ENCODE data around the gene TEAD3.

The TEAD3 gene

GRCh38 chr6:35448191-35448590 is 48.7 kb downstream of the TEAD3 start:
- peaks cover 8% of the 10 kb centered on the region for H3K27me3 Mint-ChIP-seq (ENCODE audit: low read depth)
- TF ChIP-seq CTCF (IDR thresholded peaks at IDR 0.05; ENCODE audit: unreplicated experiment in 3 of 3) = no peak
- H3K4me1 Mint-ChIP-seq = peaks cover 18% of the 10 kb centered on the region
- no peaks in the 10 kb centered on the region for H3K36me3 Mint-ChIP-seq (ENCODE audit: low read depth)
- no peak overlapping the region for H3K4me3 Mint-ChIP-seq
- no peaks in the 10 kb centered on the region for H3K9me3 Mint-ChIP-seq
- no peak overlapping the region for H3K27ac Mint-ChIP-seq

GRCh38 chr6:35445691-35446090 is 51.2 kb downstream of the TEAD3 start:
- Mint-ChIP-seq H3K27ac (no peak overlapping the region), H3K27me3 (ENCODE audit: low read depth) (peaks cover 10% of the 10 kb centered on the region), H3K4me1 (peaks cover 4% of the 10 kb centered on the region), H3K4me3 (no peak overlapping the region), H3K9me3 (no peaks in the 10 kb centered on the region), H3K36me3 (ENCODE audit: low read depth) (no peaks in the 10 kb centered on the region)
- no peak for TF ChIP-seq CTCF (IDR thresholded peaks at IDR 0.05; ENCODE audit: unreplicated experiment in 3 of 3)

GRCh38 chr6:35443341-35444030 is 53.4 kb downstream of the TEAD3 start:
- TF ChIP-seq CTCF (IDR thresholded peaks at IDR 0.05; ENCODE audit: unreplicated experiment in 3 of 3) = no peak
- H3K27me3 Mint-ChIP-seq (ENCODE audit: low read depth) = peaks cover 10% of the 10 kb centered on the region
- no peak overlapping the region for H3K4me3 Mint-ChIP-seq
- peaks cover 4% of the 10 kb centered on the region for H3K4me1 Mint-ChIP-seq
- no peak overlapping the region for H3K27ac Mint-ChIP-seq
- H3K9me3 Mint-ChIP-seq = no peaks in the 10 kb centered on the region
- H3K36me3 Mint-ChIP-seq (ENCODE audit: low read depth) = no peaks in the 10 kb centered on the region

GRCh38 chr6:35442693-35443092 is 54.2 kb downstream of the TEAD3 start:
- Mint-ChIP-seq H3K27ac (no peak overlapping the region), H3K4me3 (no peak overlapping the region)
- no peak for TF ChIP-seq CTCF (IDR thresholded peaks at IDR 0.05; ENCODE audit: unreplicated experiment in 3 of 3)

GRCh38 chr6:35441642-35442041 is 55.2 kb downstream of the TEAD3 start:
- no peak overlapping the region for H3K4me3 Mint-ChIP-seq
- TF ChIP-seq CTCF (IDR thresholded peaks at IDR 0.05; ENCODE audit: unreplicated experiment in 3 of 3) = no peak
- H3K27ac Mint-ChIP-seq = no peak overlapping the region
- no peaks in the 10 kb centered on the region for H3K9me3 Mint-ChIP-seq
- H3K36me3 Mint-ChIP-seq (ENCODE audit: low read depth) = no peaks in the 10 kb centered on the region
- H3K4me1 Mint-ChIP-seq = no peaks in the 10 kb centered on the region
- peaks cover 7% of the 10 kb centered on the region for H3K27me3 Mint-ChIP-seq (ENCODE audit: low read depth)

More at GRCh38 chr6:35442693-35443092, 54.2 kb downstream of the TEAD3 start:
- Mint-ChIP-seq H3K27me3 (ENCODE audit: low read depth) (peaks cover 10% of the 10 kb centered on the region), H3K36me3 (ENCODE audit: low read depth) (no peaks in the 10 kb centered on the region), H3K9me3 (no peaks in the 10 kb centered on the region), H3K4me1 (no peaks in the 10 kb centered on the region)

- Mint-ChIP-seq H3K27me3 (ENCODE audit: low read depth) (peaks cover 7% of the 10 kb centered on the region), H3K4me1 (no peaks in the 10 kb centered on the region), H3K9me3 (no peaks in the 10 kb centered on the region), H3K27ac (no peak overlapping the region), H3K36me3 (ENCODE audit: low read depth) (no peaks in the 10 kb centered on the region), H3K4me3 (no peak overlapping the region)
- no peak for TF ChIP-seq CTCF (IDR thresholded peaks at IDR 0.05; ENCODE audit: unreplicated experiment in 3 of 3)
These were observed 55.7 kb downstream of the TEAD3 start for GRCh38 chr6:35441205-35441604.
